T-helper 2 cell treated with Interferon-gamma antibody and Interleukin-4, amounts not matched to agents 5 μg/mL and 100 μg/mL, for 36 hours (primary cell): ENCODE data around the gene RBM42.

Experiments
- DNase-seq: peaks from one replicate; pipeline ENCODE4 v3.0.0; 2021; ENCODE audit warnings: low spot score
- H3K27ac Mint-ChIP-seq: one replicate; pipeline ENCODE4 v1.8.0; 2021; ENCODE audit warnings: mild to moderate bottlenecking, mixed read lengths
- H3K27me3 Mint-ChIP-seq: one replicate; pipeline ENCODE4 v1.8.0; 2021; ENCODE audit warnings: low read depth, mixed read lengths
- H3K36me3 Mint-ChIP-seq: one replicate; pipeline ENCODE4 v1.8.0; 2021; ENCODE audit warnings: low read depth, mixed read lengths
- H3K4me1 Mint-ChIP-seq: one replicate; pipeline ENCODE4 v1.8.0; 2021; ENCODE audit warnings: low read depth, mixed read lengths
- H3K4me3 Mint-ChIP-seq: one replicate; pipeline ENCODE4 v1.8.0; 2022; ENCODE audit warnings: mild to moderate bottlenecking, moderate library complexity, mixed read lengths
- H3K9me3 Mint-ChIP-seq: one replicate; pipeline ENCODE4 v1.8.0; 2021; ENCODE audit warnings: mixed read lengths

RBM42 gene

DNA sequence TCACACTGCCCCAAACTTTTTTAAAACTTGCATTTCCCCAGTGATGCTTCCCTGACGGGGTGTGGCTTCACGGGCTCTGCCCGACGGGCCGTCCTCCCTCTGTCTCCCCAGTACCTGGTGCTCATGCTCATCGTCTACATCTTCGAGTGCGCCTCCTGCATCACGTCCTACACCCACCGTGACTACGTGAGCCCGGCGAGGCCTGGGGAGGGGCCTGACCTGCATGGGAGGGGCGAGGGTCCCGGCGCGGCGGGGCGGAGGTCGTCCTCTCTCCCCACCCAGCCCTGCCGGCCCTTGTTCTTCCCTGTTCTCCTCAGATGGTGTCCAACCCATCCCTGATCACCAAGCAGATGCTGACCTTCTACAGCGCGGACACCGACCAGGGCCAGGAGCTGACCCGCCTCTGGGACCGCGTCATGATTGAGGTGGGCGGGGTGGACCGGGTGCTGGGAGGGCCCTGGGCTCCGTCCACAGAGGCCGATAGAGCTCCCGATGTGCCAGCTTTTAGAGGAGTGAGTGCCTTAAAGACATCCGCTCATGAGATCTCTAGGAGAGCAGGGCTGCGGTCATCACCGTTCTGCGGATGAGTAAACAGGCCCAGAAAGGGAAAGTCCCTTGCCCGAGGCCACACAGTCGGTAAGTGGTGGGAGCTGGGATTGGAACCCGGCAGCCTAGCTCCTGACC is 44.4 kb downstream of the RBM42 start:
- Mint-ChIP-seq H3K9me3 (no peaks in the 10 kb centered on the region), H3K4me3 (peak overlapping the region; percentile 80), H3K27me3 (peaks cover 40% of the 10 kb centered on the region), H3K4me1 (peaks cover 10% of the 10 kb centered on the region), H3K36me3 (no peaks in the 10 kb centered on the region), H3K27ac (peak overlapping the region; percentile 6)
- DNase-seq: peak; percentile 70

DNA sequence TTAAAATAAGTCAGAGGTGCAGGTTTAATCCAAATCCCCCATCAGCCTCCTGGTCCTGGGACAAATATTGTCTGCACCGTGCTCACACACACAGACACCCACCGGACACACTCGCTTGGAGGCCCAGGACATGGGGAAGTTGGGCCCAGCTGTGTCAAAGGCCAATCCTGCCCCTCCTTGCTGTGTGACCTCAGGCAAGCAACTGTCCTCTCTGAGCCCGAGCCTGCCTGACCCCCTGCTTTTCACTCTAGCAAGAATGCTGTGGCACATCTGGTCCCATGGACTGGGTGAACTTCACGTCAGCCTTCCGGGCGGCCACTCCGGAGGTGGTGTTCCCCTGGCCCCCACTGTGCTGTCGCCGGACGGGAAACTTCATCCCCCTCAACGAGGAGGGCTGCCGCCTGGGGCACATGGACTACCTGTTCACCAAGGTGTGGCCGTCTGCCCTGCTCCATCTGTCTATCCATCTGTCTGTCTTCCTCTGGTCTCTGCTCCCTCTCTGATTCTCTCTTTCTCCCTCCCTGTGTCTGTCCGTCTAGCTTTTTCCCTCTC is 46.8 kb downstream of the RBM42 start:
- Mint-ChIP-seq H3K9me3 (no peaks in the 10 kb centered on the region), H3K27me3 (peaks cover 29% of the 10 kb centered on the region), H3K27ac (no peak overlapping the region), H3K4me3 (no peak overlapping the region), H3K36me3 (no peaks in the 10 kb centered on the region), H3K4me1 (peaks cover 7% of the 10 kb centered on the region)
- DNase-seq: no peak
